Erythroblast (primary cell): Measurements from ENCODE around the gene APOBEC4.

ENCODE experiments used
- GATA1 ChIP-seq: IDR thresholded peaks from 2 replicates; pipeline ENCODE4 v1.6.1; 2011; ENCODE audit warnings: low read depth, mild to moderate bottlenecking, control low read depth, low read length, moderate library complexity
- POLR2A ChIP-seq: IDR thresholded peaks from 2 replicates; pipeline ENCODE4 v1.6.1; 2011; ENCODE audit warnings: mild to moderate bottlenecking, low read length

DNA sequence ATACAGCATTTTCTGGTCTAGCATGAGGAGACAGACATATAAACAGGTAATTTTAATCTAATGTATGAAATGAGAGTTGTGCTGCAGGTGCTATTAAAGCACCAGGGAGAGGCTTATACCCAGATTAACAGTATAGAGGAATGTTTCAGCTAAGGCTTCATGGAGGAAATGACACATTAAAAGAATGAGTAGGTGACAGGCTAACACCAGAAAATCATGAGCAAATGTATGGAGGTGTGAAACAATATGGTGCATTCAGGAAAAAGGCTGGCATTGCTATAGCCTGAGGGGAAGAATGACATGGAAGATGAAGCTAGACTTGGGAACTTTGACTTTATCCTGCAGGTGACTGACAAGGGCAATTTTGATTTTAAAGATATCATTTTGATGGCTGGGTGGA, 24.6 kb downstream of the APOBEC4 start:
- TF ChIP-seq POLR2A: no peak
- no peak for TF ChIP-seq GATA1
